HepG2 (cell line): ENCODE data around the gene ELOVL2. TPM values are rescaled to one million over a fixed set of nuclear protein-coding genes. Genes with fewer than 3 reads are reported as not detected.

ENCODE experiments used
- ATAC-seq: fragments of 200-7000 bp; cut with Tn5 transposase; 3 replicates; pipeline ENCODE4 v1.9.1; 2020; ENCODE audit warnings: mild to moderate bottlenecking, moderate library complexity
- BruUV-seq: library from RNA; stranded (reverse); fragments of 400-500 nt; replicated peaks from 2 replicates; lab custom pipeline; 2021; lab: Mats Ljungman, UMichigan
- CTCF ChIA-PET: fragments of 300-600 bp; formaldehyde crosslinking; extraction: SDS; loops from one replicate; lab custom pipeline; 2021; ENCODE audit warnings: low total read pairs, inconsistent platforms, low intra/inter-chr PET ratio; lab: Yijun Ruan, JAX
- POLR2A ChIA-PET: fragments of 350-600 bp; sonication (Branson Sonifier 250); formaldehyde crosslinking; loops from one replicate; lab custom pipeline; 2020; ENCODE audit warnings: antibody characterized with exemption, inconsistent platforms; lab: Yijun Ruan, JAX
- DNase-seq: peaks from one replicate; pipeline ENCODE4 v3.0.0-alpha.2; 2015; ENCODE audit warnings: low spot score
- FAIRE-seq: peaks from 3 replicates; lab custom pipeline; 2011; peaks lifted over from hg19 to GRCh38; lab: Jason Lieb, UNC
- H2AFZ ChIP-seq: one replicate; pipeline ENCODE4 v1.6.1; 2011; ENCODE audit warnings: low read length, inconsistent platforms
- H3K27ac ChIP-seq: fragments of 300-600 bp; 3 replicates; pipeline ENCODE4 v1.8.0; 2011; ENCODE audit warnings: mixed run types, mild to moderate bottlenecking, mixed read lengths, low read length, inconsistent platforms; ENCODE audit not compliant: insufficient read depth; ENCODE audit errors: extremely low read length
- H3K27me3 ChIP-seq, 2 experiments: fragments of 200-600 bp in 1 of 2; 2 replicates in 1 of 2; 3 replicates in 1 of 2; pipeline versions ENCODE4 v1.6.0 to v1.8.0; 2011; ENCODE audit warnings: low read length in 2 of 2, mild to moderate bottlenecking in 2 of 2, moderate library complexity in 2 of 2, inconsistent platforms in 1 of 2; ENCODE audit not compliant: insufficient read depth in 2 of 2, control insufficient read depth in 1 of 2
- H3K36me3 ChIP-seq, 2 experiments: fragments of 200-600 bp in 1 of 2; replicated peaks in 1 of 2; 2 replicates in 1 of 2; 3 replicates in 1 of 2; pipeline versions ENCODE4 v1.5.1 to v1.8.0; 2011; ENCODE audit warnings: low read length in 2 of 2, inconsistent platforms in 1 of 2; ENCODE audit not compliant: insufficient read depth in 2 of 2, control insufficient read depth in 1 of 2
- H3K4me1 ChIP-seq: 2 replicates; pipeline ENCODE4 v1.5.1; 2012; ENCODE audit warnings: low read length, inconsistent platforms; ENCODE audit not compliant: insufficient read depth
- H3K4me2 ChIP-seq: 2 replicates; pipeline ENCODE4 v1.6.0; 2011; ENCODE audit warnings: low read depth, low read length, inconsistent platforms
- H3K4me3 ChIP-seq, 3 experiments: fragments of 200-600 bp in 1 of 3; sonication (generic), shearing (Covaris generic) in 1 of 3; replicated peaks in 1 of 3; 2 replicates each; pipeline ENCODE4 v1.5.1; 2011 to 2016; ENCODE audit warnings: low read length in 3 of 3, inconsistent platforms in 2 of 3, low read depth in 2 of 3, mild to moderate bottlenecking in 2 of 3, control low read depth in 1 of 3, mixed read lengths in 1 of 3; ENCODE audit not compliant: insufficient read depth in 1 of 3
- H3K79me2 ChIP-seq: one replicate; pipeline ENCODE4 v1.6.1; 2011; ENCODE audit warnings: low read length, inconsistent platforms; ENCODE audit not compliant: insufficient read depth
- H3K9ac ChIP-seq: 2 replicates; pipeline ENCODE4 v1.6.0; 2011; ENCODE audit warnings: mild to moderate bottlenecking, low read depth, low read length, inconsistent platforms; ENCODE audit not compliant: insufficient read depth
- H3K9me3 ChIP-seq: 2 replicates; pipeline ENCODE4 v1.5.1; 2012; ENCODE audit warnings: mild to moderate bottlenecking, low read length
- H4K20me1 ChIP-seq: 2 replicates; pipeline ENCODE4 v1.6.0; 2011; ENCODE audit warnings: inconsistent platforms, mild to moderate bottlenecking, low read length, moderate library complexity; ENCODE audit not compliant: insufficient read depth
- ASH2L ChIP-seq: fragments of 300-600, 200-600 bp; sonication (generic); IDR thresholded peaks from 2 replicates; pipeline ENCODE4 v1.7.0; 2017; ENCODE audit warnings: low read depth, mild to moderate bottlenecking, moderate library complexity, mixed read lengths, low read length; ENCODE audit not compliant: insufficient read length
- ATF7 ChIP-seq, 2 experiments: fragments of 450-650 bp in 1 of 2; sonication (generic) in 1 of 2; formaldehyde crosslinking in 1 of 2; IDR thresholded peaks; 2 replicates each; pipeline versions ENCODE4 v1.4.0 to v1.6.1; 2016 to 2020; ENCODE audit warnings: antibody characterized with exemption in 1 of 2, mild to moderate bottlenecking in 1 of 2, missing genetic modification reagents in 1 of 2
- CHD4 ChIP-seq: fragments of 200-600 bp; sonication (generic); IDR thresholded peaks from 2 replicates; pipeline ENCODE4 v1.7.0; 2017; ENCODE audit warnings: mild to moderate bottlenecking, low read length, borderline replicate concordance
- MIER2 ChIP-seq: IDR thresholded peaks from 2 replicates; pipeline ENCODE4 v1.6.1; 2016; ENCODE audit warnings: missing biosample characterization, missing genetic modification reagents
- MIER3 ChIP-seq: IDR thresholded peaks from 2 replicates; pipeline ENCODE4 v1.6.1; 2016; ENCODE audit warnings: missing compliant biosample characterization, borderline replicate concordance
- MNT ChIP-seq: fragments of 450-650 bp; IDR thresholded peaks from 2 replicates; pipeline ENCODE4 v1.6.1; 2016
- NFIC ChIP-seq: IDR thresholded peaks from 2 replicates; pipeline ENCODE4 v1.6.1; 2012; ENCODE audit warnings: mild to moderate bottlenecking, low read length, inconsistent platforms
- PHF8 ChIP-seq: sonication (generic); formaldehyde crosslinking; IDR thresholded peaks from 2 replicates; pipeline ENCODE4 v1.5.0; 2020; ENCODE audit warnings: missing genetic modification reagents
- SYNCRIP ChIP-seq: fragments of 200-400 bp; formaldehyde crosslinking; IDR thresholded peaks from 2 replicates; pipeline ENCODE4 v1.6.1; 2018; ENCODE audit warnings: mild to moderate bottlenecking, low read depth, low read length; ENCODE audit not compliant: insufficient read depth
- TEAD3 ChIP-seq: optimal IDR thresholded peaks from 2 replicates; pipeline ENCODE3; 2016; ENCODE audit warnings: borderline replicate concordance
- ZNF121 ChIP-seq: sonication (generic); formaldehyde crosslinking; IDR thresholded peaks from 2 replicates; pipeline ENCODE4 v1.5.0; 2020; ENCODE audit warnings: mild to moderate bottlenecking, missing genetic modification reagents
- ZNF503 ChIP-seq: sonication (generic); formaldehyde crosslinking; IDR thresholded peaks from 2 replicates; pipeline ENCODE4 v1.4.0; 2020; ENCODE audit warnings: missing genetic modification reagents
- ZNF609 ChIP-seq: sonication (generic); formaldehyde crosslinking; IDR thresholded peaks from 2 replicates; pipeline ENCODE4 v1.4.0; 2020; ENCODE audit warnings: mild to moderate bottlenecking, missing genetic modification reagents, borderline replicate concordance
- WGBS: methylation state at CpG from one replicate; pipeline ENCODE4 v1.1.6; 2017; ENCODE audit warnings: low lambda C conversion rate; 5-methylcytosine and 5-hydroxymethylcytosine counted together
- in situ Hi-C: cut with HindIII; loops from 2 replicates; pipeline ENCODE4 v1.10.0; 2017; ENCODE audit warnings: low pct_unique_long_range_greater_than_20kb; ENCODE audit not compliant: extremely low pct_ligation_motif_present
- intact Hi-C: fragments of 100-400 bp; cut with micrococcal nuclease; formaldehyde crosslinking; loops from one replicate; pipeline ENCODE4 v1.10.0; 2022; ENCODE audit not compliant: unreplicated experiment
- polyA plus RNA-seq, 8 experiments: library from polyadenylated mRNA; depleted of rRNA in 3 of 8; stranded (reverse) in 7 of 8; unstranded in 1 of 8; fragments of >200 nt; fragmentation: Illumina TruSeq in 4 of 8; extraction: Trizol in 4 of 8; gene quantifications; 2 replicates each; pipeline versions ENCODE4 v1.2.1 to v1.2.3, GENCODE V29; 2011 to 2016; ENCODE audit warnings: low read depth in 4 of 8, missing spikeins in 1 of 8, mixed read lengths in 1 of 8; ENCODE audit not compliant: insufficient read depth in 1 of 8
- total RNA-seq, 5 experiments: library from RNA; depleted of rRNA; stranded (reverse); fragments of >200 nt; fragmentation: Illumina TruSeq; extraction: Trizol; gene quantifications; 2 replicates each; pipeline ENCODE4 v1.2.3, GENCODE V29; 2016; ENCODE audit warnings: low read depth in 1 of 5

Gene ELOVL2
- total and polyA plus RNA-seq, 2 of the 13 experiments (the other 11 are each of a cell fraction or from before 2014, with no cell fraction given) = 43.6 to 65.4 TPM

GRCh38 chr6:11066505-11067347 is 22.6 kb upstream of the ELOVL2 start:
- no peaks in the 10 kb centered on the region for H3K36me3 ChIP-seq
- 4% methylated on average over 6 of the region's 6 CpGs for WGBS
- H3K4me2 ChIP-seq = peak overlapping the region; percentile 93
- peak overlapping the region; percentile 21 to 51 (median 22); a peak in 4 of 6 replicates for H3K4me3 ChIP-seq
- in situ Hi-C loops (loop anchor here (5.0 to 25.0 kb wide), 2 partner anchors 114 to 579 kb away; no protein-coding TSS in a partner anchor), intact Hi-C loops (loop anchor here (1.0 kb wide), 4 partner anchors 22 to 344 kb away; partner anchors contain the start of gene ELOVL2)
- peaks cover 47% of the 10 kb centered on the region for H3K4me1 ChIP-seq
- peak; percentile 95 for DNase-seq
- no peak overlapping the region for H2AFZ ChIP-seq
- ChIA-PET POLR2A (interaction anchor here (0.6 to 2.3 kb wide), 10 partner anchors 8 to 115 kb away, joined by 3 to 18 read pairs (median 4); partner anchors contain the start of gene SMIM13), CTCF (interaction anchor here (0.8 to 4.2 kb wide), 4 partner anchors 22 to 115 kb away, joined by 3 to 130 read pairs (median 22); partner anchors contain the start of gene ELOVL2)
- no peaks in the 10 kb centered on the region for H4K20me1 ChIP-seq
- H3K79me2 ChIP-seq = no peaks in the 10 kb centered on the region
- no TSS peak for BruUV-seq
- H3K27me3 ChIP-seq = no peaks in the 10 kb centered on the region
- no peaks in the 10 kb centered on the region for H3K9me3 ChIP-seq
- peak; percentile 93 for ATAC-seq
- H3K27ac ChIP-seq = peak overlapping the region; percentile 74
- H3K9ac ChIP-seq = peak overlapping the region; percentile 48
- peak; percentile 72 for FAIRE-seq
- TF ChIP-seq ATF7 (IDR thresholded peaks at IDR 0.05) (peak; percentile 21; the same call in 1 of the 2 replicates), ATF7 (CRISPR knock-in tag; IDR thresholded peaks at IDR 0.05) (no peak; the same call in 1 of the 2 replicates), ZNF121 (CRISPR knock-in tag) (no peak), SYNCRIP (no peak), MNT (peak; percentile 59), MIER3 (CRISPR knock-in tag) (peak; percentile 53; the same call in 1 of the 2 replicates), TEAD3 (no peak), PHF8 (CRISPR knock-in tag) (peak; percentile 30; the same call in 1 of the 2 replicates), NFIC (peak; percentile 87; the same call in 1 of the 2 replicates), ZNF503 (CRISPR knock-in tag) (peak; percentile 90), MIER2 (CRISPR knock-in tag) (0 out of 2 replicates have a peak, but pooled peaks have one; percentile 19), ZNF609 (CRISPR knock-in tag) (peak; percentile 83; the same call in 1 of the 2 replicates), CHD4 (peak; percentile 86; the same call in 1 of the 2 replicates), ASH2L (peak; percentile 90)
